GM23248 (cell line): ENCODE results near the gene CHAC2.

Experiments
- EZH2 ChIP-seq: fragments of 200-600 bp; sonication (generic); IDR thresholded peaks from 2 replicates; pipeline ENCODE4 v1.6.1; 2018; ENCODE audit warnings: antibody characterized with exemption, mild to moderate bottlenecking; ENCODE audit not compliant: insufficient read depth, poor library complexity, severe bottlenecking
- EZH2phosphoT487 ChIP-seq: fragments of 200-600 bp; sonication (generic); IDR thresholded peaks from 2 replicates; pipeline ENCODE4 v1.6.1; 2018; ENCODE audit warnings: antibody characterized with exemption, moderate library complexity, mild to moderate bottlenecking, low read depth; ENCODE audit not compliant: insufficient read depth

GRCh38 chr2:53755121-53755520 lies 12.5 kb upstream of the CHAC2 start:
- TF ChIP-seq EZH2 (no peak), EZH2phosphoT487 (no peak)
